Smooth muscle cell (in vitro differentiated cells): Measurements from ENCODE around the gene COPS3. TPM values are rescaled to one million over a fixed set of nuclear protein-coding genes. Genes with fewer than 3 reads are reported as not detected.

ENCODE experiments used
- DNase-seq: peaks from one replicate; lab custom pipeline; 2025; ENCODE audit not compliant: unreplicated experiment; lab: John Stamatoyannopoulos, UW
- H2AFZ ChIP-seq: fragments of 200-600 bp; sonication (generic); 2 replicates; pipeline ENCODE4 v1.6.0; 2016; ENCODE audit warnings: antibody characterized with exemption, low read depth, mild to moderate bottlenecking
- H3F3A ChIP-seq: fragments of 200-600 bp; sonication (generic); 2 replicates; pipeline ENCODE4 v1.6.0; 2017; ENCODE audit warnings: antibody characterized with exemption, low read depth
- H3K27ac ChIP-seq: fragments of 200-600 bp; sonication (generic); 2 replicates; pipeline ENCODE4 v1.5.1; 2016; ENCODE audit warnings: low read depth, mild to moderate bottlenecking
- H3K27me3 ChIP-seq: fragments of 200-600 bp; sonication (generic); 2 replicates; pipeline ENCODE4 v1.6.1; 2016; ENCODE audit warnings: low read depth, mild to moderate bottlenecking
- H3K36me3 ChIP-seq: fragments of 200-600 bp; sonication (generic); 2 replicates; pipeline ENCODE4 v1.5.1; 2016; ENCODE audit warnings: low read depth
- H3K4me1 ChIP-seq: fragments of 200-600 bp; sonication (generic); 2 replicates; pipeline ENCODE4 v1.5.1; 2016; ENCODE audit warnings: low read depth
- H3K4me2 ChIP-seq: fragments of 200-600 bp; sonication (generic); 2 replicates; pipeline ENCODE4 v1.6.0; 2016; ENCODE audit warnings: mild to moderate bottlenecking
- H3K4me3 ChIP-seq: fragments of 200-600 bp; sonication (generic); 2 replicates; pipeline ENCODE4 v1.5.1; 2016; ENCODE audit warnings: mild to moderate bottlenecking
- H3K79me2 ChIP-seq: fragments of 200-600 bp; sonication (generic); 2 replicates; pipeline ENCODE4 v1.6.0; 2016; ENCODE audit warnings: low read depth, mild to moderate bottlenecking
- H3K9ac ChIP-seq: fragments of 200-600 bp; sonication (generic); 2 replicates; pipeline ENCODE4 v1.6.0; 2016; ENCODE audit warnings: low read depth
- H3K9me3 ChIP-seq: fragments of 200-600 bp; sonication (generic); replicated peaks from 2 replicates; pipeline ENCODE4 v1.5.1; 2016; ENCODE audit warnings: low read depth
- H4K20me1 ChIP-seq: fragments of 200-600 bp; sonication (generic); 2 replicates; pipeline ENCODE4 v1.6.0; 2016; ENCODE audit warnings: low read depth
- CTCF ChIP-seq: fragments of 200-600 bp; sonication (generic); IDR thresholded peaks from 2 replicates; pipeline ENCODE4 v1.5.1; 2017; ENCODE audit warnings: borderline replicate concordance, mild to moderate bottlenecking, antibody characterized with exemption; ENCODE audit not compliant: insufficient read depth, poor library complexity, severe bottlenecking
- WGBS: methylation state at CpG from one replicate; pipeline ENCODE4 v1.1.7; 2016; ENCODE audit warnings: low lambda C conversion rate; 5-methylcytosine and 5-hydroxymethylcytosine counted together
- polyA plus RNA-seq: library from polyadenylated mRNA; unstranded; fragments of >200 nt; fragmentation: Nextera tagmentation; extraction: Ambion mirVana; gene quantifications from 2 replicates; pipeline ENCODE4 v1.2.1, GENCODE V29; 2016
- total RNA-seq: library from RNA; depleted of rRNA; stranded (reverse); fragments of >200 nt; gene quantifications from 2 replicates; pipeline ENCODE4 v1.2.3, GENCODE V29; 2014

COPS3 gene
- total and polyA plus RNA-seq, 2 experiments from 2014 or later = 68.3 to 77.0 TPM

GRCh38 chr17:17220529-17220928, 60.5 kb downstream of the COPS3 start:
- no peak overlapping the region for H2AFZ ChIP-seq
- H3F3A ChIP-seq = no peaks in the 10 kb centered on the region
- no peak overlapping the region for H3K4me3 ChIP-seq
- H3K36me3 ChIP-seq = peaks cover 13% of the 10 kb centered on the region
- H3K9ac ChIP-seq = no peak overlapping the region
- TF ChIP-seq CTCF = no peak
- no peaks in the 10 kb centered on the region for H3K9me3 ChIP-seq
- H3K4me1 ChIP-seq = no peaks in the 10 kb centered on the region
- no peaks in the 10 kb centered on the region for H3K27me3 ChIP-seq
- H3K27ac ChIP-seq = no peak overlapping the region
- peaks cover 6% of the 10 kb centered on the region for H4K20me1 ChIP-seq
- no peak for DNase-seq
- WGBS = 95% methylated on average over 8 of the region's 8 CpGs
- no peak overlapping the region for H3K4me2 ChIP-seq
- H3K79me2 ChIP-seq = no peaks in the 10 kb centered on the region

- Histone ChIP-seq H3F3A (no peaks in the 10 kb centered on the region), H2AFZ (no peak overlapping the region), H3K79me2 (no peaks in the 10 kb centered on the region), H3K36me3 (peaks cover 3% of the 10 kb centered on the region), H3K27me3 (no peaks in the 10 kb centered on the region), H3K4me1 (no peaks in the 10 kb centered on the region), H3K9me3 (no peaks in the 10 kb centered on the region), H4K20me1 (peaks cover 6% of the 10 kb centered on the region), H3K4me2 (no peak overlapping the region), H3K27ac (no peak overlapping the region), H3K9ac (no peak overlapping the region), H3K4me3 (no peak overlapping the region)
- no peak for TF ChIP-seq CTCF
- DNase-seq = no peak
- WGBS = 97% methylated on average over 3 of the region's 3 CpGs
Measured at GRCh38 chr17:17217995-17218394, 63.1 kb downstream of the COPS3 start.

GRCh38 chr17:17216776-17217175, 64.3 kb downstream of the COPS3 start:
- Histone ChIP-seq H3F3A (no peaks in the 10 kb centered on the region), H3K36me3 (peaks cover 3% of the 10 kb centered on the region), H3K27ac (no peak overlapping the region), H3K4me2 (no peak overlapping the region), H3K27me3 (no peaks in the 10 kb centered on the region), H3K4me1 (no peaks in the 10 kb centered on the region), H2AFZ (no peak overlapping the region), H3K9me3 (no peaks in the 10 kb centered on the region), H4K20me1 (peaks cover 6% of the 10 kb centered on the region), H3K4me3 (no peak overlapping the region), H3K79me2 (no peaks in the 10 kb centered on the region), H3K9ac (no peak overlapping the region)
- 95% methylated on average over 16 of the region's 16 CpGs for WGBS
- TF ChIP-seq CTCF = no peak
- DNase-seq = no peak

- Histone ChIP-seq H3K4me2 (no peak overlapping the region), H3K4me1 (no peaks in the 10 kb centered on the region), H3K4me3 (no peak overlapping the region), H3K27ac (no peak overlapping the region), H3K9ac (no peak overlapping the region), H3K36me3 (peaks cover 3% of the 10 kb centered on the region), H4K20me1 (peaks cover 6% of the 10 kb centered on the region), H3K79me2 (no peaks in the 10 kb centered on the region), H3K9me3 (no peaks in the 10 kb centered on the region), H3K27me3 (no peaks in the 10 kb centered on the region), H2AFZ (no peak overlapping the region), H3F3A (no peaks in the 10 kb centered on the region)
- DNase-seq = no peak
- TF ChIP-seq CTCF = no peak
- 97% methylated on average over 13 of the region's 17 CpGs for WGBS
Measured at GRCh38 chr17:17216236-17216635, 64.8 kb downstream of the COPS3 start.
